VCaP (cell line): ENCODE measurements around the gene LDB2.

Experiments
- H3K27ac ChIP-seq: fragments of 450-650 bp; 2 replicates; pipeline ENCODE4 v1.5.1; 2017
- TF ChIP-seq, protein P1 (sequence below): fragments of 450-650 bp; conservative IDR thresholded peaks from 2 replicates; pipeline ENCODE4 v1.5.1; 2017; ENCODE audit warnings: mild to moderate bottlenecking, moderate library complexity

Gene LDB2

DNA sequence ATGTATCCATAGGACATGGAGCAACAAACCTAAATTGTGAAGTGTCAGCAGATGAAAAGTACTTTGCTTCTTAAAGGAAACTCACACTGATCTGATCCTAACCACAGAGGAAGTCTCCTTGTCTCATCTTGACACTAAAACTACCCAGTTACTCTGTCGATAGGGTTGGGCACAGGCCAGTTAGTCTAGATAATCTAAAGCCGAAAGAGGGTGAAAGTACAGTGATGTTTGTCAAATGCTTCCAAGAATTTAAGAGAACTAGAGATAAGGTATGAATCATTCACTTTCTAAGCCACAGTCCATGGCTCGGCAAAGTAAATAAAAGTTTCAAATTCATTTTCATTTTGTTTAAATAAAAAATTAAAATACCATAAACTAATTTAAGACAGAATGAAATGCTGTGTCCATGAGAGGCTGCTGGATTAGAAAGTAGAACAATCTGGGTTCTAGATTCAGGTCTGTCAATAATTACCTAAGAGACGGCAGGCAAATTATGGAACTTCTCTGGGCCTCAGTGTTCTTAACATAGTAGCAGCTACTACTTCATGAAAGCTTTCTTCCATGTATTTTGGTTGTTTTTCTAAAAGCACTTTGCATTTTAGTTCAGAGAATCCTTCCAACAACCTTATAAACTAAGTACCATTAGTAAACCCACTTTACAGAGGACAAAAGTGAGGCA is 176.7 kb downstream of the LDB2 start:
- TF ChIP-seq, protein P1, sequence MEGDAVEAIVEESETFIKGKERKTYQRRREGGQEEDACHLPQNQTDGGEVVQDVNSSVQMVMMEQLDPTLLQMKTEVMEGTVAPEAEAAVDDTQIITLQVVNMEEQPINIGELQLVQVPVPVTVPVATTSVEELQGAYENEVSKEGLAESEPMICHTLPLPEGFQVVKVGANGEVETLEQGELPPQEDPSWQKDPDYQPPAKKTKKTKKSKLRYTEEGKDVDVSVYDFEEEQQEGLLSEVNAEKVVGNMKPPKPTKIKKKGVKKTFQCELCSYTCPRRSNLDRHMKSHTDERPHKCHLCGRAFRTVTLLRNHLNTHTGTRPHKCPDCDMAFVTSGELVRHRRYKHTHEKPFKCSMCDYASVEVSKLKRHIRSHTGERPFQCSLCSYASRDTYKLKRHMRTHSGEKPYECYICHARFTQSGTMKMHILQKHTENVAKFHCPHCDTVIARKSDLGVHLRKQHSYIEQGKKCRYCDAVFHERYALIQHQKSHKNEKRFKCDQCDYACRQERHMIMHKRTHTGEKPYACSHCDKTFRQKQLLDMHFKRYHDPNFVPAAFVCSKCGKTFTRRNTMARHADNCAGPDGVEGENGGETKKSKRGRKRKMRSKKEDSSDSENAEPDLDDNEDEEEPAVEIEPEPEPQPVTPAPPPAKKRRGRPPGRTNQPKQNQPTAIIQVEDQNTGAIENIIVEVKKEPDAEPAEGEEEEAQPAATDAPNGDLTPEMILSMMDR: no peak
- no peak overlapping the region for H3K27ac ChIP-seq

DNA sequence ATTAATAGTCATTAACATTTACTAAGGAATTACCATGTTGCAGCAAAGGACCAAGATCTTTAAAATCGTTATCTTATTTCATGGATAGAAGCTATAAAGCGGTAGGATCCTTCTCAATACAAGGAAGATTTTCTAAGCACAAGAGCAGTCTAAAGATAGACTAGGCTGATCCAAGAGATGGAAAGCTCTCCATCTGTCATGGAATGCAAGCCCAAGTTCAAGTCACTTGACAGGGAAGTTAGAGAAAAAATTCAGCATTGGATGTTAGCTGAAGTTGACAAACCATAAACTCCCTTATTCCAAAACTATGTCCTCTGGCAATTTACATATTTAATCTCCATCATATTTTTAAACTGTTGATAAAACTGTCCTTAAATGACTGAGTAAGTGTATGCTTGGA is 177.7 kb downstream of the LDB2 start:
- TF ChIP-seq, protein P1: no peak
- H3K27ac ChIP-seq: no peak overlapping the region

DNA sequence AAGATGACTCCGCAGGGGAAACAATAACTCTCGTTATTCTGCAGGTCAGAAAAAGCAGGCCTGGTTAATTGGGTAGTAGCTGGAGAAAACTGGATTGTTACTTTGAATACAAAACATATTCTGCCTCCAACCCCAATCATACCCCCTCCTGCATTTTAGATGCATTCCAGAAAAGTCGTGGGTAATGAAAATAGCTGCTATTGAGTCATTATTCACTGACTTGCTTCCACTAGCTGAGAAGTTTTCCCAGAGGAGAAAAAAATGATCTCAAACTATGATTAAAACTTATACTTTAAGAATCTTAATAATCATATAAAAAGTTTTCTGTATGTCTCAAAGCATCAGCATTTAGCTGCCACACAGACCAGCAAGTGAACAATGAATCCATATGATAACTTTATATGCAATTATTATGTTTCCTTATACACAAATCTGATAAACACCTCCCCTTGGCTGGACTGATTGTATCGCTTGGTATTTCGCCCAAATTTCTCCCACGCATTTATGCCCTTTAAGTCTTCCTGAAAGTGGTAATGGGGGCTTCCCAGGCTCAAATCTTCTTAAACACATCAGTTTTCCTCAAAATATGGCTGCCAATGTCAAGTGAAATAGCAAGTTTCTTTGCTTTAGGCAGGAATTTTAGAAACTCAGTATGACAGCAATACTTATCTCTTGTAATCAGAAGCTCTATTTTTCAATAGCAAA is 181.0 kb downstream of the LDB2 start:
- no peak overlapping the region for H3K27ac ChIP-seq
- TF ChIP-seq, protein P1: no peak

DNA sequence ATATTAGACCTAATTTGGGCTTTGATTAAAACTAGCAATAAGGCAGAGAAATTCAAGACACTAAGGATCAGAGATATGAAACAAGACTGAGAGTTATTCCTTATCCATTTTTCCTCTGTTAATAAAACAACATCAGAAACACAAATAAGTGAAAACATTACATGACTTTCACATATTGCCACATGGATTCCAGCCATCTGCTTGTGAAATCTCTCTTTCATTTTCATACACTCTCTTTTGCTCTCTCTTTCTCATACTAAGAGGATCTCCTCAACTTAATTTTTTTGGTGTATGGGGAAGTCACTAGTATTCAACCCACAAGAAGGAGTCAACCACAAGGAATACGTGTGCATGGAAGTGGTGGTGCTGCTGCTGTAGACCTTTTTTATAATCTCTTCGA is 183.0 kb downstream of the LDB2 start:
- TF ChIP-seq, protein P1: no peak
- H3K27ac ChIP-seq: no peak overlapping the region

DNA sequence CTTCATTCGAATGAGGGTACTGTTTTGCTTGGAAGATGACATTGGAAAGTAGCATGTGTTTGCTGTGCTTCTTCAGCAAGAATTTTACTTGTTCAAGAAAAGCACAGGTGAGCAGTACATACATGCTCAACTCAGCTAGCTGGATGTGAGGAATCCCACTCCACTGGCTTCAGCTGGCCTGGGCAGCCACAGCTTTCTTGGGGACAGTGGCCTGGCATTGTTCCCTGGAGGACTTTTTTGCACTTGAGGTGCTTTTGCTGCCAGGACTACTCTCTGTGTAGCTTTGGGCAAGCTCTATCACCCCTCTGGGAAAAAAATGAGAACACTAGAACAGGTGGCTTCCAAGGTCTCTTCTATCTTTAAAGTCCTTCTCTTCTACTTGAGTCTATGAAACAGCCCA is 184.3 kb downstream of the LDB2 start:
- TF ChIP-seq, protein P1: no peak
- H3K27ac ChIP-seq: no peak overlapping the region

DNA sequence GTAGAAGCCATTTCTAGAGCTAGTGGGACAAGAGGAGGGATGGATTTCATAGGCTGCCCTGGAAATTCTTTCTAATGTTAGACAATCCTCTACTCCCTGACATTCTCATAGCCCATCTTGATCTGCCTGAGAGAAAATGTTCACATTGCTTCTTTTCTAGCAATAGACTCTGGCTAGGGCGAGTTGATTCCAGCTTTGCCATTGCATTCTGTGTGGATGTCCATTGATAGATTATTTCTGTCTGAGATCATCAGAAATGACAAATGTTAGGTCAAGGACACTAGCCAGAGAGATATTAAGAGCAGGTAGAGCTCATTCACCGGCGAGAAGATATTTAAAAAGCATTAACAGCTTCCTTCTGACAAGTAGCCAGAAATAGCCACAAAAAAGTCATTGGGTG is 184.7 kb downstream of the LDB2 start:
- TF ChIP-seq, protein P1: no peak
- no peak overlapping the region for H3K27ac ChIP-seq

DNA sequence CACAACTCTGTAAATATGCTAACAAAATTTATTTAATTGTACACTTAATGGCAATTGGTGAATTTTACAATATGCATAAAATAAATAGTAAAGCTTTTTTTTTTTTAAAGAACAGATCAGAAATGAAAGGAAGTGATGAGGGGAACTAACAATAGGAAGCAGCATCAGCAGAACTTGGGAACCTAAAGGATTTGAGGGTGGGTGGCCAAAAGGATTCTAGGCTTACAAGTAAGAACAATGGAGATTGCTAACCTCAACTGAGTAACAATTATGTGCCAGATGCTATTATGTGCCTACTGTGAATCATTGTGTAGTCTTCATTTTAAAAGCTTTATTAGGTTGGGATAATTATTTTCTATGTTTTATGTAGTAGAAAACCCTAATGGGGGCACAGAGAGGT is 185.2 kb downstream of the LDB2 start:
- no peak overlapping the region for H3K27ac ChIP-seq
- TF ChIP-seq, protein P1: no peak
